HCT116 (cell line): Measurements from ENCODE around the gene THSD4. TPM values are rescaled to one million over a fixed set of nuclear protein-coding genes. Genes with fewer than 3 reads are reported as not detected.

Experiments
- ATAC-seq: fragments of 200-7000 bp; cut with Tn5 transposase; 2 replicates; pipeline ENCODE4 v1.9.1; 2020; ENCODE audit warnings: mild to moderate bottlenecking, moderate library complexity
- BruUV-seq: library from RNA; stranded (reverse); fragments of 400-500 nt; replicated peaks from 2 replicates; lab custom pipeline; 2021; lab: Mats Ljungman, UMichigan
- CTCF ChIA-PET: fragments of 300-600 bp; sonication (Branson Sonifier 250); formaldehyde crosslinking; loops from one replicate; lab custom pipeline; 2021; ENCODE audit warnings: antibody characterized with exemption; lab: Charles Lee
- POLR2A ChIA-PET: fragments of 300-600, 350-600 bp; sonication (Branson Sonifier 250); formaldehyde crosslinking; loops from one replicate; lab custom pipeline; 2021; ENCODE audit warnings: antibody characterized with exemption; lab: Charles Lee
- RAD21 ChIA-PET, 2 experiments: fragments of 300-600 bp; sonication (Branson Sonifier 250); formaldehyde crosslinking; loops; one replicate each; lab custom pipeline; 2023; ENCODE audit warnings: low total read pairs in 2 of 2; ENCODE audit not compliant: uncharacterized antibody in 2 of 2, unreplicated experiment in 2 of 2, low non-redundant PET in 1 of 2; lab: Charles Lee
- DNase-seq: peaks from one replicate; pipeline ENCODE4 v3.0.0-alpha.2; 2010; ENCODE audit warnings: low read depth, low spot score
- H2AFZ ChIP-seq: fragments of 200-600 bp; shearing (Covaris generic), sonication (generic); 2 replicates; pipeline ENCODE4 v1.6.1; 2017; ENCODE audit warnings: low read depth, mixed run types, mixed read lengths, antibody characterized with exemption, low read length; ENCODE audit not compliant: poor library complexity, severe bottlenecking
- H3K27ac ChIP-seq: 2 replicates; pipeline ENCODE4 v1.5.1; 2012; ENCODE audit warnings: low read depth, low read length
- H3K27me3 ChIP-seq: fragments of 200-600 bp; sonication (generic); 2 replicates; pipeline ENCODE4 v1.6.1; 2016; ENCODE audit warnings: mixed run types, low read length, mixed read lengths; ENCODE audit not compliant: insufficient read depth
- H3K36me3 ChIP-seq, 2 experiments: fragments of 200-500 bp in 1 of 2; fragments of 200-600 bp in 1 of 2; sonication (Bioruptor generic) in 1 of 2; sonication (generic) in 1 of 2; 2 replicates each; pipeline versions ENCODE4 v1.5.1 to v1.6.1; 2014 to 2016; ENCODE audit warnings: low read length in 2 of 2, inconsistent platforms in 1 of 2, mixed read lengths in 1 of 2, mixed run types in 1 of 2; ENCODE audit not compliant: insufficient read depth in 2 of 2, control insufficient read depth in 1 of 2
- H3K4me1 ChIP-seq, 2 experiments: fragments of 200-600 bp in 1 of 2; sonication (generic) in 1 of 2; 2 replicates each; pipeline versions ENCODE4 v1.5.1 to v1.6.1; 2012 to 2017; ENCODE audit warnings: low read length in 2 of 2, inconsistent platforms in 1 of 2, mild to moderate bottlenecking in 1 of 2, mixed read lengths in 1 of 2, mixed run types in 1 of 2, moderate library complexity in 1 of 2; ENCODE audit not compliant: insufficient read depth in 2 of 2, control insufficient read depth in 1 of 2
- H3K4me2 ChIP-seq: fragments of 200-600 bp; sonication (generic); 2 replicates; pipeline ENCODE4 v1.6.1; 2017; ENCODE audit warnings: mixed run types, low read length, mixed read lengths
- H3K4me3 ChIP-seq, 2 experiments: fragments of 200-600 bp in 1 of 2; sonication (generic) in 1 of 2; replicated peaks in 1 of 2; 2 replicates each; pipeline ENCODE4 v1.5.1; 2011 to 2016; ENCODE audit warnings: low read length in 2 of 2, control low read depth in 1 of 2, low read depth in 1 of 2, mild to moderate bottlenecking in 1 of 2, mixed read lengths in 1 of 2, mixed run types in 1 of 2
- H3K79me2 ChIP-seq: fragments of 200-600 bp; sonication (generic); 2 replicates; pipeline ENCODE4 v1.6.1; 2017; ENCODE audit warnings: mild to moderate bottlenecking, mixed run types, low read length, moderate library complexity, mixed read lengths; ENCODE audit not compliant: insufficient read depth
- H3K9ac ChIP-seq: fragments of 200-600 bp; sonication (generic); 2 replicates; pipeline ENCODE4 v1.6.1; 2016; ENCODE audit warnings: low read length, mixed read lengths
- H3K9me2 ChIP-seq: fragments of 200-600 bp; sonication (generic), shearing (Covaris generic); 2 replicates; pipeline ENCODE4 v1.6.1; 2017; ENCODE audit warnings: mixed run types, mild to moderate bottlenecking, moderate library complexity; ENCODE audit not compliant: insufficient read depth
- H3K9me3 ChIP-seq, 2 experiments: fragments of 200-500 bp in 1 of 2; fragments of 200-600 bp in 1 of 2; sonication (Bioruptor generic) in 1 of 2; sonication (generic) in 1 of 2; 2 replicates each; pipeline ENCODE4 v1.6.1; 2014 to 2017; ENCODE audit warnings: low read length in 2 of 2, mixed read lengths in 2 of 2, inconsistent platforms in 1 of 2, low read depth in 1 of 2, mild to moderate bottlenecking in 1 of 2, mixed run types in 1 of 2, moderate library complexity in 1 of 2; ENCODE audit not compliant: control insufficient read depth in 1 of 2, insufficient read depth in 1 of 2
- H4K20me1 ChIP-seq: fragments of 200-600 bp; sonication (generic), shearing (Covaris generic); 2 replicates; pipeline ENCODE4 v1.6.1; 2017; ENCODE audit warnings: mixed run types, mild to moderate bottlenecking, moderate library complexity; ENCODE audit not compliant: insufficient read depth
- CBX3 ChIP-seq: IDR thresholded peaks from 2 replicates; pipeline ENCODE4 v1.6.1; 2012; ENCODE audit warnings: low read depth
- ELF1 ChIP-seq: IDR thresholded peaks from 2 replicates; pipeline ENCODE4 v1.6.1; 2012; ENCODE audit warnings: low read depth, borderline replicate concordance
- EZH2 ChIP-seq: fragments of 200-600 bp; sonication (generic); IDR thresholded peaks from 2 replicates; pipeline ENCODE4 v1.6.1; 2017; ENCODE audit warnings: antibody characterized with exemption, mixed run types
- FOSL1 ChIP-seq: IDR thresholded peaks from 2 replicates; pipeline ENCODE4 v1.6.1; 2012; ENCODE audit warnings: low read depth
- JUND ChIP-seq: IDR thresholded peaks from 2 replicates; pipeline ENCODE4 v1.6.1; 2012
- POLR2AphosphoS5 ChIP-seq: IDR thresholded peaks from 2 replicates; pipeline ENCODE4 v1.6.1; 2011; ENCODE audit warnings: mild to moderate bottlenecking, low read depth, low read length, moderate library complexity
- RAD21 ChIP-seq: IDR thresholded peaks from 2 replicates; pipeline ENCODE4 v1.6.1; 2012; ENCODE audit warnings: low read depth, mild to moderate bottlenecking
- SIN3A ChIP-seq: IDR thresholded peaks from 2 replicates; pipeline ENCODE4 v1.6.1; 2012; ENCODE audit warnings: low read depth
- SRF ChIP-seq: IDR thresholded peaks from 2 replicates; pipeline ENCODE4 v1.6.1; 2012; ENCODE audit warnings: low read depth
- TCF7L2 ChIP-seq: IDR thresholded peaks from 2 replicates; pipeline ENCODE4 v1.7.0; 2011; ENCODE audit warnings: borderline replicate concordance, inconsistent platforms; ENCODE audit not compliant: insufficient read depth, insufficient read length; ENCODE audit errors: extremely low read depth
- YY1 ChIP-seq: IDR thresholded peaks from 2 replicates; pipeline ENCODE4 v1.6.1; 2011; ENCODE audit warnings: low read length, low read depth, moderate library complexity, mild to moderate bottlenecking; ENCODE audit not compliant: insufficient replicate concordance; ENCODE audit errors: extremely low read depth
- ZFX ChIP-seq: fragments of 450-650 bp; IDR thresholded peaks from 2 replicates; pipeline ENCODE4 v1.6.1; 2017
- ZNF274 ChIP-seq: fragments of 200-500 bp; sonication (Bioruptor generic); IDR thresholded peaks from 2 replicates; pipeline ENCODE4 v1.6.1; 2014; ENCODE audit warnings: mild to moderate bottlenecking, low read depth, low read length, inconsistent platforms
- intact Hi-C: fragments of 100-400 bp; cut with micrococcal nuclease; formaldehyde crosslinking; loops from 2 replicates; pipeline ENCODE4 v1.10.0; 2022
- total RNA-seq: library from RNA; stranded (reverse); gene quantifications from one replicate; pipeline ENCODE4 v1.2.1, GENCODE V29; 2021; ENCODE audit not compliant: unreplicated experiment
- TF ChIP-seq, protein P1 (sequence below): IDR thresholded peaks from 2 replicates; pipeline ENCODE4 v1.6.1; 2012
- TF ChIP-seq, protein P2 (sequence below): IDR thresholded peaks from 2 replicates; pipeline ENCODE4 v1.6.1; 2011; ENCODE audit warnings: mild to moderate bottlenecking, low read length, moderate library complexity; ENCODE audit not compliant: insufficient replicate concordance; ENCODE audit errors: extremely low read depth
- TF ChIP-seq, protein P3 (sequence below), 3 experiments: fragments of 200-600 bp in 1 of 3; sonication (generic) in 1 of 3; IDR thresholded peaks in 2 of 3; conservative IDR thresholded peaks in 1 of 3; 2 replicates each; pipeline ENCODE4 v1.5.1; 2012 to 2017; ENCODE audit warnings: low read depth in 2 of 3, low read length in 2 of 3, antibody characterized with exemption in 1 of 3, borderline replicate concordance in 1 of 3, control low read depth in 1 of 3, mild to moderate bottlenecking in 1 of 3, mixed read lengths in 1 of 3, mixed run types in 1 of 3, moderate library complexity in 1 of 3; ENCODE audit not compliant: insufficient read depth in 1 of 3
- TF ChIP-seq, protein P4 (sequence below): IDR thresholded peaks from 2 replicates; pipeline ENCODE4 v1.6.1; 2012; ENCODE audit warnings: low read depth

The THSD4 gene
- total RNA-seq, 1 experiment from 2014 or later, result 30.5 TPM

DNA sequence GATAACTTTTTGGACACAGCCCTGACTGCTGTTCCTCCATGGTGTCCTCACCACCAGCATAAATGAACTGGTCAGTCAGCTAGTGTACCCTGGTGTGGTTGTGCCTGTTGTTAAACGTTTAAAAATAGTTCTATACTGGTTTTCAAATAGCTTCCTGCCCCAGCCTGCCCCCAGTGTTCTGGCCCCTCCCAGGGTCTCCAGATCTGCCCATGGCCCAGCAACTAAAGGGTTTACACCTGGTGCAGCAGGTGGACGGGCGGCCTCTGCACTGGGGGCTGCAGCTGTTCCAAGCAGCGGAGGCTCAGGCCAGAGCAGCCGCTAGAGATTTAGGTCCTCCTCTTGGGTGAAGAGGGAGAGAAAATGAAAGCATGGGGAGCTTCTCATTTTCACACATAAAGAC, 689.0 kb downstream of the THSD4 start:
- no peak overlapping the region for H3K4me2 ChIP-seq
- no peaks in the 10 kb centered on the region for H3K79me2 ChIP-seq
- no peaks in the 10 kb centered on the region for H3K36me3 ChIP-seq
- no peak overlapping the region for H3K4me3 ChIP-seq
- H3K27me3 ChIP-seq, result no peaks in the 10 kb centered on the region
- ChIA-PET RAD21 (no interaction called here), CTCF (interaction anchor here (1.2 to 7.2 kb wide), 4 partner anchors 51 to 352 kb away, joined by 3 to 40 read pairs (median 24); no protein-coding TSS in a partner anchor), POLR2A (interaction anchor here (0.7 kb wide), 1 partner anchor 51 kb away, joined by 3 read pairs; no protein-coding TSS in a partner anchor)
- DNase-seq (no peak), ATAC-seq (no peak)
- no TSS peak for BruUV-seq
- H4K20me1 ChIP-seq, result no peaks in the 10 kb centered on the region
- H2AFZ ChIP-seq, result no peak overlapping the region
- H3K27ac ChIP-seq, result no peak overlapping the region
- peaks cover 4 to 6% of the 10 kb centered on the region in 2 experiments; a peak in 3 of 4 replicates for H3K4me1 ChIP-seq
- no peak overlapping the region for H3K9ac ChIP-seq
- no peaks in the 10 kb centered on the region for H3K9me2 ChIP-seq
- H3K9me3 ChIP-seq, result no peaks in the 10 kb centered on the region
- TF ChIP-seq, protein P1, sequence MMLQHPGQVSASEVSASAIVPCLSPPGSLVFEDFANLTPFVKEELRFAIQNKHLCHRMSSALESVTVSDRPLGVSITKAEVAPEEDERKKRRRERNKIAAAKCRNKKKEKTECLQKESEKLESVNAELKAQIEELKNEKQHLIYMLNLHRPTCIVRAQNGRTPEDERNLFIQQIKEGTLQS, result no peak
- TF ChIP-seq SRF (no peak), CBX3 (no peak), ZFX (no peak), YY1 (no peak), POLR2AphosphoS5 (no peak), ZNF274 (no peak), ELF1 (no peak), TCF7L2 (no peak), SIN3A (no peak), FOSL1 (no peak), RAD21 (no peak), JUND (no peak), EZH2 (no peak)
- TF ChIP-seq, protein P2, sequence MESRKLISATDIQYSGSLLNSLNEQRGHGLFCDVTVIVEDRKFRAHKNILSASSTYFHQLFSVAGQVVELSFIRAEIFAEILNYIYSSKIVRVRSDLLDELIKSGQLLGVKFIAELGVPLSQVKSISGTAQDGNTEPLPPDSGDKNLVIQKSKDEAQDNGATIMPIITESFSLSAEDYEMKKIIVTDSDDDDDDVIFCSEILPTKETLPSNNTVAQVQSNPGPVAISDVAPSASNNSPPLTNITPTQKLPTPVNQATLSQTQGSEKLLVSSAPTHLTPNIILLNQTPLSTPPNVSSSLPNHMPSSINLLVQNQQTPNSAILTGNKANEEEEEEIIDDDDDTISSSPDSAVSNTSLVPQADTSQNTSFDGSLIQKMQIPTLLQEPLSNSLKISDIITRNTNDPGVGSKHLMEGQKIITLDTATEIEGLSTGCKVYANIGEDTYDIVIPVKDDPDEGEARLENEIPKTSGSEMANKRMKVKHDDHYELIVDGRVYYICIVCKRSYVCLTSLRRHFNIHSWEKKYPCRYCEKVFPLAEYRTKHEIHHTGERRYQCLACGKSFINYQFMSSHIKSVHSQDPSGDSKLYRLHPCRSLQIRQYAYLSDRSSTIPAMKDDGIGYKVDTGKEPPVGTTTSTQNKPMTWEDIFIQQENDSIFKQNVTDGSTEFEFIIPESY, result no peak
- TF ChIP-seq, protein P3, sequence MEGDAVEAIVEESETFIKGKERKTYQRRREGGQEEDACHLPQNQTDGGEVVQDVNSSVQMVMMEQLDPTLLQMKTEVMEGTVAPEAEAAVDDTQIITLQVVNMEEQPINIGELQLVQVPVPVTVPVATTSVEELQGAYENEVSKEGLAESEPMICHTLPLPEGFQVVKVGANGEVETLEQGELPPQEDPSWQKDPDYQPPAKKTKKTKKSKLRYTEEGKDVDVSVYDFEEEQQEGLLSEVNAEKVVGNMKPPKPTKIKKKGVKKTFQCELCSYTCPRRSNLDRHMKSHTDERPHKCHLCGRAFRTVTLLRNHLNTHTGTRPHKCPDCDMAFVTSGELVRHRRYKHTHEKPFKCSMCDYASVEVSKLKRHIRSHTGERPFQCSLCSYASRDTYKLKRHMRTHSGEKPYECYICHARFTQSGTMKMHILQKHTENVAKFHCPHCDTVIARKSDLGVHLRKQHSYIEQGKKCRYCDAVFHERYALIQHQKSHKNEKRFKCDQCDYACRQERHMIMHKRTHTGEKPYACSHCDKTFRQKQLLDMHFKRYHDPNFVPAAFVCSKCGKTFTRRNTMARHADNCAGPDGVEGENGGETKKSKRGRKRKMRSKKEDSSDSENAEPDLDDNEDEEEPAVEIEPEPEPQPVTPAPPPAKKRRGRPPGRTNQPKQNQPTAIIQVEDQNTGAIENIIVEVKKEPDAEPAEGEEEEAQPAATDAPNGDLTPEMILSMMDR (IDR thresholded peaks at IDR 0.05 in 2 of 3, conservative IDR thresholded peaks at IDR 0.05 in 1 of 3; ENCODE audit: borderline replicate concordance in 1 of 3, insufficient read depth in 1 of 3, low read depth in 2 of 3, low read length in 2 of 3), result no peak
- TF ChIP-seq, protein P4, sequence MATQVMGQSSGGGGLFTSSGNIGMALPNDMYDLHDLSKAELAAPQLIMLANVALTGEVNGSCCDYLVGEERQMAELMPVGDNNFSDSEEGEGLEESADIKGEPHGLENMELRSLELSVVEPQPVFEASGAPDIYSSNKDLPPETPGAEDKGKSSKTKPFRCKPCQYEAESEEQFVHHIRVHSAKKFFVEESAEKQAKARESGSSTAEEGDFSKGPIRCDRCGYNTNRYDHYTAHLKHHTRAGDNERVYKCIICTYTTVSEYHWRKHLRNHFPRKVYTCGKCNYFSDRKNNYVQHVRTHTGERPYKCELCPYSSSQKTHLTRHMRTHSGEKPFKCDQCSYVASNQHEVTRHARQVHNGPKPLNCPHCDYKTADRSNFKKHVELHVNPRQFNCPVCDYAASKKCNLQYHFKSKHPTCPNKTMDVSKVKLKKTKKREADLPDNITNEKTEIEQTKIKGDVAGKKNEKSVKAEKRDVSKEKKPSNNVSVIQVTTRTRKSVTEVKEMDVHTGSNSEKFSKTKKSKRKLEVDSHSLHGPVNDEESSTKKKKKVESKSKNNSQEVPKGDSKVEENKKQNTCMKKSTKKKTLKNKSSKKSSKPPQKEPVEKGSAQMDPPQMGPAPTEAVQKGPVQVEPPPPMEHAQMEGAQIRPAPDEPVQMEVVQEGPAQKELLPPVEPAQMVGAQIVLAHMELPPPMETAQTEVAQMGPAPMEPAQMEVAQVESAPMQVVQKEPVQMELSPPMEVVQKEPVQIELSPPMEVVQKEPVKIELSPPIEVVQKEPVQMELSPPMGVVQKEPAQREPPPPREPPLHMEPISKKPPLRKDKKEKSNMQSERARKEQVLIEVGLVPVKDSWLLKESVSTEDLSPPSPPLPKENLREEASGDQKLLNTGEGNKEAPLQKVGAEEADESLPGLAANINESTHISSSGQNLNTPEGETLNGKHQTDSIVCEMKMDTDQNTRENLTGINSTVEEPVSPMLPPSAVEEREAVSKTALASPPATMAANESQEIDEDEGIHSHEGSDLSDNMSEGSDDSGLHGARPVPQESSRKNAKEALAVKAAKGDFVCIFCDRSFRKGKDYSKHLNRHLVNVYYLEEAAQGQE, result no peak
- intact Hi-C loops, result loop anchor here (5.0 to 10.0 kb wide), 3 partner anchors 419 to 979 kb away; partner anchors contain the start of gene THSD4
